AG10803 (cell line): ENCODE measurements around the gene GAGE10.
"Not testable (repeated sequence)": the region's sequence is repeated elsewhere in the genome, so short reads cannot be mapped to it uniquely, and the experiment has no call there.

Source experiments
- DNase-seq: peaks from one replicate; pipeline ENCODE4 v3.0.0; 2010; ENCODE audit warnings: low read depth
- H3K4me3 ChIP-seq: 2 replicates; pipeline ENCODE4 v1.5.1; 2011; ENCODE audit warnings: mild to moderate bottlenecking, low read length, control low read depth
- CTCF ChIP-seq: conservative IDR thresholded peaks from 2 replicates; pipeline ENCODE4 v1.5.1; 2011; ENCODE audit warnings: mild to moderate bottlenecking, low read length, control low read depth, inconsistent platforms

The GAGE10 gene

DNA sequence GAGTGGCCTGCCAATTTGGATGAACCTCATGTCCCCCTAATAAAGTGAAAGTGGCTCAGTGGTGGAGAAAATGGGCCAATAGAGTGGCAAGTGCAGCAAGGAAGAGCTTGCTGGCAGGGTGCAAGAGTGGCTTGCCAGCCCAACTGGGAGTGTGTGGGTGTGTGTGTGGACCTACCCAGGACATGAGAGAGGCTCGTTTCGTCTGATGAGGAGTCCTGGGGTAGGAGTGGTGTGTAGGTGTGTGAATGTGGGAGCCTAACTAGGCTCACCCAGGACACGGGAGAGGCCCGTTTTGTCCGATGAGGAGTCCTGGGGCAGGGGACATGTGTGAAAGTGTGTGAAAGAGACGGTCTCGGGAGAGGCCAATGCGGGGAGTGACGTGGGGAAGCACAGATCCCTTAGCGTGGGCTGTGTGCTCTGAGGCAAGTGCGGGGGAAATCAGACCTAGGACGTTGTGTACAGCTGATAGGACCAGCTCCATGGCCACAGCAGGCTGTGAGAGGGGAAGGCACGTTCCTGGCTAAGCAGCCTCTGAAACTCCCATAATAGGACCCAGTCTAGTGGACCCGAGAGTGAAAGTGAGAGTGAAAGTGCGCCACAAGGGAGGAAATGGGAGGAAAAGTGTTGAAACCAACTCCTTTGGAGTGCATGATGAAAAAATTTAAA is 5.3 kb downstream of the GAGE10 start:
- peak; percentile 12 for DNase-seq
- no peak for TF ChIP-seq CTCF
- peak overlapping the region; percentile 52 for H3K4me3 ChIP-seq

DNA sequence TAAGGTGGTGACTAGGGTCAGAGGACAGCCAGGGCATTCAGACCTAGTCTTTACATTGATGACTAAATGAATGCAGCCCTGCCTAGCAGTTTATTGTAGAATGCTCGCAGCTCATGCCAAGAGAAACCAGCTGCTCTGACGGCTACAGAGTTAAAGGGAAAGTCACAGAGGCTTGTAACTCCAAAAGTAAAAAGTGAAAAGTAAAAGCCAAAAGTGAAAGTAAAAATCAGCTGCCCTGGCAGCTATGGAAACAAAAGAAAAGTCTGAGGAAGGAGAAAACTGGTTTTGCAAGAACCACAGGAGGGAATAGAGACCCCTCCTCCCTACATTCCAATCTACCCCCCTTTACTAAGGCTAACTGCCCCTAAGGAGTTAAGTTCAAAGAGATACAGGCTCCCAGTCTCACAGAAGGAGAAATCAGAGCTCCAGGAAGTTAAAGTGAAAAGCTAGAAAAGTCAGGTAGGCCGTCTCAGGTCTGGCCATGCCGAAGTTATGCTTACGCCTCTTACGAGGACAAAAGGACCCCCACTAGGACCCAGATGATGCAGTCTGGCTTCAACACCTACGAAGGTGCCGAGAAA is 6.0 kb downstream of the GAGE10 start:
- no peak for TF ChIP-seq CTCF
- peak overlapping the region; percentile 52 for H3K4me3 ChIP-seq
- DNase-seq = peak; percentile 5

DNA sequence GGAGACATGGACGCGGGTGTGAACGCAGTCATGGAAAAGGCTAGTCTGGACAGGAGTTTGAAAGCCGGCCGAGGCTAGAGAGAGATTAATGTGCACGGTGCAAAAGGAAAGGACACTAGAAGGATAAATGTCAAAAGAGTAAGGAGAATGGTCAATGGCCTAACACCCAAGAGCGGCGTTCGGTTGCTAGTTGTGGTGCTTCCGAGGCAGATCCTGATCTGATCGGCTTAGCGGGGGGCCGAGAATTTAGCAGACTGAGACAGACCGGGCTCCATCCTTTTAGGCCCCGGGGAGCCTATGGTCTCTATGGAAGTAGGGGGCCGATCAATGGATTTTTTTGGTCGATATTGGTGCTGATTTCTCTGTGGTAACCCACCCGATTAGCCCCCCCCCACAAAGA is 6.9 kb downstream of the GAGE10 start:
- H3K4me3 ChIP-seq = no peak overlapping the region

GRCh38 chrX:49312176-49312575 is 8.7 kb downstream of the GAGE10 start:
- no peak for TF ChIP-seq CTCF
- H3K4me3 ChIP-seq = no peak overlapping the region
- DNase-seq = no peak

More for the DNA sequence above, 6.9 kb downstream of the GAGE10 start:
- no peak for DNase-seq
- TF ChIP-seq CTCF = no peak

GRCh38 chrX:49316085-49316484 is 12.6 kb downstream of the GAGE10 start:
- no peak overlapping the region for H3K4me3 ChIP-seq
- no peak for TF ChIP-seq CTCF
- DNase-seq = no peak

DNA sequence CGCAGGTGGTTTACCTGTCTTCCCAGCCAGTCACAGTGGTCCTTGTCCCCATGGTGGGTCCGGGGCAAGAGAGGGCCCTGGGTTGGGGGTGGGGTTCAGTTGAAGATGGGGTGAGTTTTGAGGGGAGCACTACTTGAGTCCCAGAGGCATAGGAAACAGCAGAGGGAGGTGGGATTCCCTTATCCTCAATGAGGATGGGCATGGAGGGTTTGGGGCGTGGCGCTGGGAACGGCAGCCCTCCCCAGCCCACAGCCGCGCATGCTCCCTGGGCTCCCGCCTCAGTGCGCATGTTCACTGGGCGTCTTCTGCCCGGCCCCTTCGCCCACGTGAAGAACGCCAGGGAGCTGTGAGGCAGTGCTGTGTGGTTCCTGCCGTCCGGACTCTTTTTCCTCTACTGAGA is 18.3 kb downstream of the GAGE10 start, which contains the start of gene GAGE12J:
Gene GAGE12J, plus strand, starts transcription at position 301 of the 400 bp plus-strand sequence. CDS start 1,157 bp downstream, outside the sequence.
- H3K4me3 ChIP-seq, DNase-seq: not testable (repeated sequence)

GRCh38 chrX:49322266-49322665 is 18.8 kb downstream of the GAGE10 start:
- DNase-seq, H3K4me3 ChIP-seq: not testable (repeated sequence)

GRCh38 chrX:49323735-49324134 is 20.3 kb downstream of the GAGE10 start:
- H3K4me3 ChIP-seq, DNase-seq: not testable (repeated sequence)

DNA sequence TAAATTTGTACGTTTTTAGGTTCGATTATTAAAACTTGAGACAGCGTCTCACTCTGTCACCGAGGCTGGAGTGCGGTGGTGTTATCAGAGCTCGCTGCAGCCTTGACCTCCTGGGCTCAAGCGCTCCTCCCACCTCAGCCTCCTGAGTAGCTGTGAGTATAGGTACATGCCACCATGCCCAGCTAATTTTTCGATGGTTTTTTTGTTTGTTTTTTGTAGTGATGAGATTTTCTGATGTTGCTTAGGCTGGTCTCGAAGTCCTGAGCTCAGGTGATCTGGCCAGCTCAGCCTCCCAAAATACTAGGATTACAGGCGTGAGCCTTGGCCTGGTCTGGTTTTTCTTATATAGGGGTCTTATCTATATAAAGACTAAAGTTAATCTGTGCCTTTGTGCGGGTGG is 27.0 kb downstream of the GAGE10 start:
- not testable (repeated sequence) for DNase-seq, H3K4me3 ChIP-seq

DNA sequence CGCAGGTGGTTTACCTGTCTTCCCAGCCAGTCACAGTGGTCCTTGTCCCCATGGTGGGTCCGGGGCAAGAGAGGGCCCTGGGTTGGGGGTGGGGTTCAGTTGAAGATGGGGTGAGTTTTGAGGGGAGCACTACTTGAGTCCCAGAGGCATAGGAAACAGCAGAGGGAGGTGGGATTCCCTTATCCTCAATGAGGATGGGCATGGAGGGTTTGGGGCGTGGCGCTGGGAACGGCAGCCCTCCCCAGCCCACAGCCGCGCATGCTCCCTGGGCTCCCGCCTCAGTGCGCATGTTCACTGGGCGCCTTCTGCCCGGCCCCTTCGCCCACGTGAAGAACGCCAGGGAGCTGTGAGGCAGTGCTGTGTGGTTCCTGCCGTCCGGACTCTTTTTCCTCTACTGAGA is 27.8 kb downstream of the GAGE10 start, which contains the start of gene GAGE13:
Gene GAGE13, plus strand, starts transcription at position 301 of the 400 bp plus-strand sequence. CDS start 1,156 bp downstream, outside the sequence.
- DNase-seq, H3K4me3 ChIP-seq: not testable (repeated sequence)

DNA sequence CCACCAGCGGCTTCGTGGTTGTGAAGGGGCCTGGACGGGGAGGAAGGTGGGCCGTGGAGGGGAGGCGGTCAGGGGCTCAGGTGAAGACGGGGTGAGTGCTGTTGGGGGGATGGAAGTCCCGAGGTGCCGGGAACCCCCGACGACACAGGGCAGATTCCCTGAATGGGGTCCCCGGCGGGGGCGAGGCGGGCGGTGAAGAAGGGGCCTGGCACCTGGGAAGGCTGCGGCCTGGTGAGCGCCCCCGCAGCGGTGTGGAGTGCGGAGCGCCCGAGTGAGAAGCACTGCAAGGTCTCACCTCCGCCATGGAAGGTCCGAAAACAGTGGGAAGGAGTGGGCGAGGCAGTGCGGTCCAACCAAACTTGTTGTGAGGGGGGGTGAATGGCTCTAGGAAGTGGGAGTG is 28.4 kb downstream of the GAGE10 start:
- not testable (repeated sequence) for DNase-seq, H3K4me3 ChIP-seq

GRCh38 chrX:49341449-49341848 is 38.0 kb downstream of the GAGE10 start:
- not testable (repeated sequence) for DNase-seq, H3K4me3 ChIP-seq

- H3K4me3 ChIP-seq, DNase-seq: not testable (repeated sequence)
These were observed 41.2 kb downstream of the GAGE10 start for GRCh38 chrX:49344496-49345175.
